Caco-2 (cell line): Measurements from ENCODE around the gene MRFAP1. TPM values are rescaled to one million over a fixed set of nuclear protein-coding genes. Genes with fewer than 3 reads are reported as not detected.

Experiments
- BruUV-seq: library from RNA; stranded (reverse); fragments of 400-500 nt; replicated peaks from 2 replicates; lab custom pipeline; 2021; lab: Mats Ljungman, UMichigan
- CTCF ChIA-PET: fragments of 300-600 bp; sonication (Branson Sonifier 250); formaldehyde crosslinking; loops from one replicate; lab custom pipeline; 2022; ENCODE audit warnings: antibody characterized with exemption; lab: Charles Lee
- POLR2A ChIA-PET: fragments of 300-600 bp; sonication (Branson Sonifier 250); formaldehyde crosslinking; loops from one replicate; lab custom pipeline; 2022; ENCODE audit warnings: antibody characterized with exemption; lab: Charles Lee
- DNase-seq, 2 experiments: peaks; one replicate each; pipeline versions ENCODE4 v3.0.0 to v3.0.0-alpha.2; 2020 to 2022
- H3K27me3 ChIP-seq: replicated peaks from 2 replicates; pipeline ENCODE4 v1.6.0; 2011; ENCODE audit warnings: low read length; ENCODE audit not compliant: control insufficient read depth, insufficient read depth
- H3K36me3 ChIP-seq: 2 replicates; pipeline ENCODE4 v1.5.1; 2011; ENCODE audit warnings: low read length; ENCODE audit not compliant: control insufficient read depth, insufficient read depth
- H3K4me1 ChIP-seq: fragments of 250-450 bp; sonication (Bioruptor Pico); 2 replicates; pipeline ENCODE4 v1.5.1; 2020; ENCODE audit warnings: mild to moderate bottlenecking
- H3K4me3 ChIP-seq: 2 replicates; pipeline ENCODE4 v1.5.1; 2011; ENCODE audit warnings: low read depth, mild to moderate bottlenecking, control low read depth, low read length
- H3K9me3 ChIP-seq: fragments of 250-450 bp; sonication (Bioruptor Pico); 2 replicates; pipeline ENCODE4 v1.5.1; 2020; ENCODE audit warnings: mild to moderate bottlenecking, moderate library complexity
- H3K27ac Mint-ChIP-seq: one replicate; pipeline ENCODE4 v1.8.0; 2022; ENCODE audit warnings: mixed read lengths; ENCODE audit not compliant: unreplicated experiment
- H3K27me3 Mint-ChIP-seq: one replicate; pipeline ENCODE4 v1.8.0; 2022; ENCODE audit warnings: mixed read lengths; ENCODE audit not compliant: insufficient read depth, unreplicated experiment
- H3K36me3 Mint-ChIP-seq: one replicate; pipeline ENCODE4 v1.8.0; 2022; ENCODE audit warnings: mild to moderate bottlenecking, mixed read lengths; ENCODE audit not compliant: insufficient read depth, unreplicated experiment
- H3K4me1 Mint-ChIP-seq: one replicate; pipeline ENCODE4 v1.8.0; 2022; ENCODE audit warnings: low read depth, mixed read lengths; ENCODE audit not compliant: unreplicated experiment
- H3K4me3 Mint-ChIP-seq: one replicate; pipeline ENCODE4 v1.8.0; 2022; ENCODE audit warnings: mild to moderate bottlenecking, moderate library complexity, mixed read lengths; ENCODE audit not compliant: unreplicated experiment
- H3K9me3 Mint-ChIP-seq: one replicate; pipeline ENCODE4 v1.8.0; 2022; ENCODE audit warnings: mixed read lengths; ENCODE audit not compliant: unreplicated experiment
- CTCF ChIP-seq, 2 experiments: fragments of 200-600 bp in 1 of 2; IDR thresholded peaks; 1 replicate in 1 of 2; 2 replicates in 1 of 2; pipeline versions ENCODE4 v1.5.1 to v1.8.0; 2011 to 2022; ENCODE audit warnings: antibody characterized with exemption in 1 of 2, control low read depth in 1 of 2, inconsistent platforms in 1 of 2, low read depth in 1 of 2, low read length in 1 of 2, mild to moderate bottlenecking in 1 of 2, moderate library complexity in 1 of 2; ENCODE audit not compliant: insufficient read depth in 1 of 2, severe bottlenecking in 1 of 2, unreplicated experiment in 1 of 2
- intact Hi-C: fragments of 100-400 bp; cut with micrococcal nuclease; formaldehyde crosslinking; loops from one replicate; pipeline ENCODE4 v1.10.0; 2022; ENCODE audit not compliant: unreplicated experiment
- total RNA-seq: library from RNA; stranded (reverse); gene quantifications from 2 replicates; pipeline ENCODE4 v1.2.3, GENCODE V29; 2022

Gene MRFAP1
- total RNA-seq, 1 experiment from 2014 or later = 254 TPM

- H3K36me3 Mint-ChIP-seq = peaks cover 55% of the 10 kb centered on the region
- peak; percentile 94 to 95 for DNase-seq
- peak overlapping the region; percentile 84 for H3K4me3 Mint-ChIP-seq
- no peaks in the 10 kb centered on the region for H3K9me3 ChIP-seq
- H3K4me1 ChIP-seq = peaks cover 16% of the 10 kb centered on the region
- TSS peak; percentile 69 for BruUV-seq
- no peaks in the 10 kb centered on the region for H3K27me3 ChIP-seq
- TF ChIP-seq CTCF (IDR thresholded peaks at IDR 0.05; ENCODE audit: insufficient read depth in 1 of 2, low read depth in 1 of 2, low read length in 1 of 2, severe bottlenecking in 1 of 2, unreplicated experiment in 1 of 2) = no peak
- H3K36me3 ChIP-seq = peaks cover 5% of the 10 kb centered on the region
- CTCF ChIA-PET = interaction anchor here (0.6 to 3.1 kb wide), 8 partner anchors 15 to 1314 kb away, joined by 3 to 60 read pairs (median 4); partner anchors contain the start of gene MAN2B2
- H3K4me1 Mint-ChIP-seq = peaks cover 18% of the 10 kb centered on the region
- H3K4me3 ChIP-seq = peak overlapping the region; percentile 89
- no peaks in the 10 kb centered on the region for H3K27me3 Mint-ChIP-seq
- POLR2A ChIA-PET = interaction anchor here (0.6 to 1.9 kb wide), 10 partner anchors 10 to 99 kb away, joined by 3 to 14 read pairs (median 4); partner anchors contain the start of genes MAN2B2, MRFAP1 and MRFAP1L1
- H3K9me3 Mint-ChIP-seq = no peaks in the 10 kb centered on the region
- H3K27ac Mint-ChIP-seq = peak overlapping the region; percentile 93
- intact Hi-C loops = loop anchor here (1.0 kb wide), 3 partner anchors 15 to 42 kb away; partner anchors contain the start of gene BLOC1S4
Measured at GRCh38 chr4:6673660-6674499, 33.4 kb downstream of the MRFAP1 start.

- Histone ChIP-seq H3K4me3 (peak overlapping the region; percentile 89), H3K27me3 (no peaks in the 10 kb centered on the region), H3K4me1 (peaks cover 16% of the 10 kb centered on the region), H3K36me3 (peaks cover 5% of the 10 kb centered on the region), H3K9me3 (no peaks in the 10 kb centered on the region)
- ChIA-PET POLR2A (interaction anchor here (0.6 to 1.9 kb wide), 5 partner anchors 13 to 100 kb away, joined by 3 to 7 read pairs (median 3); partner anchors contain the start of genes MAN2B2 and MRFAP1L1), CTCF (interaction anchor here (0.5 to 3.1 kb wide), 10 partner anchors 14 to 294 kb away, joined by 3 to 60 read pairs (median 4); partner anchors contain the start of genes MAN2B2 and MRFAP1L1)
- intact Hi-C loops = loop anchor here (1.0 kb wide), 3 partner anchors 15 to 42 kb away; partner anchors contain the start of gene BLOC1S4
- peak overlapping the region; percentile 93 for H3K27ac Mint-ChIP-seq
- peak; percentile 67 to 70 for TF ChIP-seq CTCF (IDR thresholded peaks at IDR 0.05; ENCODE audit: insufficient read depth in 1 of 2, low read depth in 1 of 2, low read length in 1 of 2, severe bottlenecking in 1 of 2, unreplicated experiment in 1 of 2)
- peak; percentile 63 to 64 for DNase-seq
- H3K36me3 Mint-ChIP-seq = peaks cover 50% of the 10 kb centered on the region
- BruUV-seq = no TSS peak
- H3K4me3 Mint-ChIP-seq = peak overlapping the region; percentile 84
- H3K27me3 Mint-ChIP-seq = no peaks in the 10 kb centered on the region
- H3K4me1 Mint-ChIP-seq = peaks cover 18% of the 10 kb centered on the region
- no peaks in the 10 kb centered on the region for H3K9me3 Mint-ChIP-seq
Measured at GRCh38 chr4:6674500-6675149, 34.1 kb downstream of the MRFAP1 start.
